Colonic mucosa (tissue), 4 donors: ENCODE results near the gene PDCD11. TPM values are rescaled to one million over a fixed set of nuclear protein-coding genes. Genes with fewer than 3 reads are reported as not detected.

Experiments
- DNase-seq: peaks from one replicate; pipeline ENCODE4 v3.0.0-alpha.2; 2020
- H3K27ac ChIP-seq: fragments of 200-600 bp; one replicate; pipeline ENCODE4 v1.8.0; 2021
- H3K27me3 ChIP-seq: fragments of 200-600 bp; one replicate; pipeline ENCODE4 v1.8.0; 2021
- H3K36me3 ChIP-seq: fragments of 200-600 bp; one replicate; pipeline ENCODE4 v1.8.0; 2021
- H3K4me1 ChIP-seq: fragments of 200-600 bp; one replicate; pipeline ENCODE4 v1.8.0; 2021; ENCODE audit warnings: mild to moderate bottlenecking
- H3K4me3 ChIP-seq: fragments of 200-600 bp; one replicate; pipeline ENCODE4 v1.8.0; 2021
- H3K9ac ChIP-seq, 2 donors: one replicate each; pipeline ENCODE4 v1.7.0; 2013; ENCODE audit warnings: control low read depth in 2 of 2, low read depth in 2 of 2, low read length in 2 of 2
- H3K9me3 ChIP-seq: fragments of 200-600 bp; one replicate; pipeline ENCODE4 v1.8.0; 2021
- intact Hi-C: fragments of 100-400 bp; cut with DNase I; formaldehyde crosslinking; loops from one replicate; pipeline ENCODE4 v1.14.1; 2022
- total RNA-seq, 2 donors: library from RNA; stranded (reverse); fragmentation: NEBNext Ultra II Directional in 1 of 2; extraction: Animal tissue kit (Norgen Biotek cat#: 25700) in 1 of 2; gene quantifications; one replicate each; pipeline ENCODE4 v1.2.1, GENCODE V29; 2021
- TF ChIP-seq, protein P1 (sequence below): fragments of 200-600 bp; IDR thresholded peaks from one replicate; pipeline ENCODE4 v1.8.0; 2022; ENCODE audit warnings: antibody characterized with exemption, mild to moderate bottlenecking
- donor health status: healthy.
- donor health status: DM: no; HTN: no; CAD: no.
- donor health status: DM: no; HTN: no; CAD: no.

PDCD11 gene
- total RNA-seq, 2 donors from 2014 or later = 14.9 to 33.6 TPM

DNA sequence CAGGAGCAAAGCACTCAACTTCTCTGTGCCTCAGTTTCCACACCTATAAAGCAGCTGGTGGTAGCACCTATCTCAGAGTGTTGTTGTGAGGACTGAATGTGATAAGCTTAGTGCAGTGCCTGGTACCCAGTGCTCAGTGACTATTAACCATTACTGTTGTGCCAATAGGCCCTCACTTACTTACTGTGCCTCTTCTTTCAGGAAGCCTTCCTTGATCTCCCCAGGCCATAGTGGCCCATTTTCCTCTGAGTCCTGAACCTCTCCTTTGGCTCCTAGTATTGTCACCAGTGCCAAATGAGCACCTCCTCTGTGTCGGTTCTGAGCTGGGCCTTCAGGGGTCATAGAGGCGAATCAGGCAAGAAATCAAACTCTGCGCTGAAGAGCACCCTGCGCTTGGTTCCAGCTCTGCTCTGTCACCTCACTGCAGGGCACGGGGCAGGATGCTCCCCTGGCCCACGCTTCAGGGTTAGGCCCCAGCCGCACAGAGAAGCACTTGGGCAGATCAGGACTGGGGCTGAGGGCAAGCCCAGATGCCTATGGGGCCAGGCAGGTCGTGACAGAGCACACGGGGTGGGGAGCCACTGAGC lies 59.7 kb downstream of the PDCD11 start:
- no peak for DNase-seq

DNA sequence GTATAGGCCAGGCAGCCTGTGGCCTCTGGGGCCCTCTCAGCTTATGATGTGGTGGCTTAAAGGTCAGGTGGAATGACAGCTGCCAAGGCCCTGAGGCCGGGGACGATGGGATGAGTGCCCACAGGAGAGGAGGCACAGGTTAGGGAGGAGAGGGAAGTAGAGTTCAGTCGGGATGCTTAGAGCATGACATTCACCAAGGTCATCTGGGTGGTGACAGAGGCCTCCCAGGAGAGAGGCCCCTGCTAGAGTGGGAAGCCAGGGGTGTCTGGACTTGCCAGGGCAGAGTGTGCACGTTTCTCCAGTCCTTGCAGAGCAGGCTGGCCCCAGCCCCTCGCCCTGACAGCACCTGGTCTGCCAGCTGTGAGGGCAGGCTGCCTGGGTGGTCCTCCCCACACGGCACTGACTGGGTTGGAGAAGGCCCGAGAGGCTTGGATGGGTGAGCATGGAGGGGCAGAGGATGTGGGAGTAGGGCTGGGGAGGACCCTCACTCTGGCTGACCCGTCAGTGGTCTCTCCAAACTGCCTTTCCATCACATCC lies 60.8 kb downstream of the PDCD11 start:
- no peaks in the 10 kb centered on the region for H3K36me3 ChIP-seq
- no peak overlapping the region for H3K27ac ChIP-seq
- TF ChIP-seq, protein P1, sequence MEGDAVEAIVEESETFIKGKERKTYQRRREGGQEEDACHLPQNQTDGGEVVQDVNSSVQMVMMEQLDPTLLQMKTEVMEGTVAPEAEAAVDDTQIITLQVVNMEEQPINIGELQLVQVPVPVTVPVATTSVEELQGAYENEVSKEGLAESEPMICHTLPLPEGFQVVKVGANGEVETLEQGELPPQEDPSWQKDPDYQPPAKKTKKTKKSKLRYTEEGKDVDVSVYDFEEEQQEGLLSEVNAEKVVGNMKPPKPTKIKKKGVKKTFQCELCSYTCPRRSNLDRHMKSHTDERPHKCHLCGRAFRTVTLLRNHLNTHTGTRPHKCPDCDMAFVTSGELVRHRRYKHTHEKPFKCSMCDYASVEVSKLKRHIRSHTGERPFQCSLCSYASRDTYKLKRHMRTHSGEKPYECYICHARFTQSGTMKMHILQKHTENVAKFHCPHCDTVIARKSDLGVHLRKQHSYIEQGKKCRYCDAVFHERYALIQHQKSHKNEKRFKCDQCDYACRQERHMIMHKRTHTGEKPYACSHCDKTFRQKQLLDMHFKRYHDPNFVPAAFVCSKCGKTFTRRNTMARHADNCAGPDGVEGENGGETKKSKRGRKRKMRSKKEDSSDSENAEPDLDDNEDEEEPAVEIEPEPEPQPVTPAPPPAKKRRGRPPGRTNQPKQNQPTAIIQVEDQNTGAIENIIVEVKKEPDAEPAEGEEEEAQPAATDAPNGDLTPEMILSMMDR = no peak
- no peaks in the 10 kb centered on the region for H3K9me3 ChIP-seq
- H3K4me3 ChIP-seq = no peak overlapping the region
- DNase-seq = no peak
- intact Hi-C loops = no loop called here
- no peaks in the 10 kb centered on the region for H3K27me3 ChIP-seq
- H3K9ac ChIP-seq = no peak overlapping the region
- H3K4me1 ChIP-seq = peaks cover 5% of the 10 kb centered on the region

More for the DNA sequence above, 59.7 kb downstream of the PDCD11 start:
- Histone ChIP-seq H3K9ac (no peak overlapping the region), H3K4me3 (no peak overlapping the region), H3K27me3 (no peaks in the 10 kb centered on the region), H3K9me3 (no peaks in the 10 kb centered on the region), H3K27ac (no peak overlapping the region), H3K4me1 (peaks cover 5% of the 10 kb centered on the region), H3K36me3 (no peaks in the 10 kb centered on the region)
- TF ChIP-seq, protein P1 = no peak
- intact Hi-C loops = no loop called here

DNA sequence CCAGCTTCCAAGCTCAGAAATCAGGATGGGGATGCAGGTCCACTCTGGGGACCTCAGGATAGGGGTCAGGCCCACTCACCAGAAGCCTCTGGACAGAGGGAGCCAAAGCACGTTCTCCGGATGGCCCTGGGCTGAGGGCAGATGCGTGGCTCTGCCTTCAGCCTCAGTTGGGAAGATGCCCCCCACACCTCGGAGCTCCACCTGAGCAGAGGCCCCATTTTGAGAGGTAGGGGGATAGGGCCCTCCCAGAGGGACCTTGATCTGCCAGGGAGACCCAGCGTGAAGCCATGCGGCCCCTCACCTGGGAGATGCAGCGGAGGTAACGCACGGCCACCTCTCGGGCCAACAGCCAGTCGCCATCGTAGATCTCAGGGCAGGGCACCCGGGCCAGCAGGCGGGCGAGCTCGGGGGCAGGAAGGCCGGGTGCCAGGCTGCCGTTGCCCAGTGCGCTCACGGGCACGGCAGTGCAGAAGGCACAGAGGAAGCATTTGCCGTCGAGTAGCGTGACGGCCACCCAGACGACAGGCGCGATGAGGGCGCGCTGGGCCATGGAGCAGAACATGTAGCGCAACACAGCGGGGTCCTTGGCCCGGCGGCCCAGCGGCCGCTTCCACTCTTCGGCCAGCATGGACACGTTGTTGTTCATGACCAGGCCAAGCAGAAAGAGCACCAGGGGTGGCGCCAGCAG lies 61.6 kb downstream of the PDCD11 start:
- no peaks in the 10 kb centered on the region for H3K4me1 ChIP-seq
- H3K27me3 ChIP-seq = no peaks in the 10 kb centered on the region
- H3K9me3 ChIP-seq = no peaks in the 10 kb centered on the region
- no peak overlapping the region for H3K9ac ChIP-seq
- no peak overlapping the region for H3K27ac ChIP-seq
- intact Hi-C loops = no loop called here
- no peaks in the 10 kb centered on the region for H3K36me3 ChIP-seq
- TF ChIP-seq, protein P1 = no peak
- DNase-seq = no peak
- no peak overlapping the region for H3K4me3 ChIP-seq

DNA sequence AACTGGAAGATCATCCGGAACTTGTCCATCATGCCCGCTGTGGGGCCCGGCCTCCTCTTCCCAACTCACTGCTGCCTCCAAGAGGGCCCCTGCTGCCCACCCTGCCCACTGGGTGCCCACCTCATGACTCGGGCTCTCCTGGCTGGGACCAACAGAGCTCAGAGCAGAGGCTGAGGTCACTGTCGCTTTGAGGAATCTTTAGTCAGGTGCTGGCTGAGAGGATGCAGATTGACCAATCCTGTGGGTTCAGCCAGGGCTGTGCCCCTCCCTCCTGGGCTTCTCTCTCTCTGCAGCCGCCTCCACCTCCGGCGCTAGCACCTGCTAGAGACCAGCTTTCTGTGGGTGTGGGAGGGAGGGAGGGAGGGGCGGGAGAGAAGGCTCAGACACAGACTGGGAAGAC lies 62.3 kb downstream of the PDCD11 start, which contains the start of gene CALHM1:
Gene CALHM1 (minus strand): TSS at position 181 of the 400 bp plus-strand sequence. CDS start 149 bp downstream, at position 32.
- Histone ChIP-seq H3K9me3 (no peaks in the 10 kb centered on the region), H3K9ac (no peak within 1 kb of the TSS), H3K4me3 (no peak within 1 kb of the TSS), H3K27ac (no peak within 1 kb of the TSS), H3K4me1 (no peaks in the 10 kb centered on the region), H3K27me3 (no peaks in the 10 kb centered on the region), H3K36me3 (no peaks in the 10 kb centered on the region)
- TF ChIP-seq, protein P1 = no peak
- no peak for DNase-seq
- intact Hi-C loops = no loop called here

DNA sequence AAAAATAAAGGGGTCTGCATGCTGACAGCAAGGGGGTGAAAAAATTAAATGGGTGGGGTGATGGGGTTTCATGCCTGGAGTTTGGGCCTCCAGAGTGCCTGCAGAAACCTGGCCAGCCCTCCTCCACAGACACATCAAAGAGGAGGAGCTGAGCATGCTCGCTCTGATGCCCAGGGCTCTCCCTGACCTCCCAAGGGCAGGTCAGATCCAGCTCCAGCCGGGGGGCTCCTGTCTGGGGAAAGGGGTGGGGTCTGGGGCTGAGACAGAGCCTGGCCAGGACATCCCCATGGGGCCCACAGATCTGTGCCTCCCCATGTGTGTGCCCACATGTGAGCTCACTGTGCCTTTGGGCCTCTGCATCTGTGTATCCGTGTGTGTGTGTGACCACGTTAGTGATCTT lies 63.2 kb downstream of the PDCD11 start:
- no peaks in the 10 kb centered on the region for H3K9me3 ChIP-seq
- no peak for DNase-seq
- no peak overlapping the region for H3K9ac ChIP-seq
- intact Hi-C loops = no loop called here
- H3K36me3 ChIP-seq = no peaks in the 10 kb centered on the region
- no peak overlapping the region for H3K27ac ChIP-seq
- no peaks in the 10 kb centered on the region for H3K27me3 ChIP-seq
- TF ChIP-seq, protein P1 = no peak
- H3K4me3 ChIP-seq = no peak overlapping the region
- no peaks in the 10 kb centered on the region for H3K4me1 ChIP-seq
